ENCODE measurements around the gene KARS1.

The KARS1 gene

GRCh38 chr16:75647492-75648264, at the start of gene KARS1, which contains the start of gene TERF2IP:
TSS of gene KARS1 (minus strand) at chr16:75647665. CDS start at chr16:75647639, 26 bp downstream.
TSS of gene TERF2IP (plus strand) at chr16:75647773. CDS start at chr16:75647883, 110 bp downstream.
- DNase-seq, result peak; percentile 96

DNA sequence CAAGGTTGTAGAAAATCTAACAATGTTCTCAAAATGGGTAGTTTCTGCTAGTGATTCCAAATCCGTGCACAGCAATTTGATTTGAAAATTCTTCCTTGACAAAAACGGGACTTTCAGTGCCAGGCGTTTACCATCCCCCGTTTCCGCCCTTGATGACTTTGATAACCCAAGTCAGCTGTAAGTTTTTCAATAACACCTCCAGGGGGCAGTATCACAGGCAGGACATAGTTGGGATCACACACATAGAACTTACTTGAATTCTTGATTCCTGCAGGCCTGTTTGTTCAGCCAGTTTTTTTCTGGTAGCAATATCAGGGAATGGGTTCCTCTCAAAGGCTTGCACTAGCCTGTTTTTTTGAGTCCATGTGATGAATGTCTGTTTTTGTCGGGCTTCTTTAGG, 48.2 kb upstream of the KARS1 start:
- no peak for DNase-seq

DNA sequence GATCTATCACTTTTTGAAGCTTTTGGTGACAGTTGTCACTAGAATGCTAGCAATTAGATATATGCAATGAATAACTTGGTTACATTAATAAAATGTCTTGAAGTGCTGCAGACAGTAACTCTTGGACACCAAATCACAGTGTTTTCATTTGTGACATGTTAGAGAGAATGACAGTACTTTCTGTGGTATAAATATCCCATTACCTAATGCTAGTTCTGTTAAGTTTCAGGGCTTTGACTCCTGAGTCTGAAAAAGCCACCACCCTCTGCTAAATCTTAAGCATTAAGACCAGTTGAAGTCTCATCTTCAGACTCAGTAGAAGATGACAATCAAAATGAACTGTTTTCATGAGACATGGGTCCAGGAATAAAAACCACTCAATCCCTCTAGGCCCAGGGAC, 39.9 kb upstream of the KARS1 start:
- DNase-seq, result no peak

DNA sequence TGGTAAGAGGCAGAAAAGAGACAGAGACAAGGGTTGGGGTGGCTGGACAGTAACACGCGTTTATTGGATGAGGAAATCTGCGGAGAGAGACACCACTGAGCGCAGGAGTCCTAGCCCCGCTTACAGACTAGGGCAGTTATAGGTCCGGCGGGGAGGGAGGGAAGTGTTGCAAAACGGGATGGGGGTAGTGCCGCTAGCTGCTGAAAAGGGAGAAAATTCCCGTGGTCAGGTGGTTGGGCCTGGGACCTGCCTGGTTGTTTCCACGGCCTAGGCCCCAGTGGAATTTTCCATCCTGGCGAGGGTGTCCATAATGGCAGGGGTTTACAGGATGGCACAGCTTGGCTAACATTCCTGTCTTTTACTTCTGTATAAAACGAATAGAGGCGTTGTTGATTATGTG, 34.8 kb upstream of the KARS1 start:
- no peak for DNase-seq

- no peak for DNase-seq
These were observed 31.9 kb upstream of the KARS1 start for GRCh38 chr16:75679366-75679765.

GRCh38 chr16:75676909-75677308, 29.4 kb upstream of the KARS1 start, which contains the start of gene CPHXL2:
TSS of gene CPHXL2 (minus strand) at chr16:75677009. CDS start at chr16:75676999, 10 bp downstream.
- no peak for DNase-seq

DNA sequence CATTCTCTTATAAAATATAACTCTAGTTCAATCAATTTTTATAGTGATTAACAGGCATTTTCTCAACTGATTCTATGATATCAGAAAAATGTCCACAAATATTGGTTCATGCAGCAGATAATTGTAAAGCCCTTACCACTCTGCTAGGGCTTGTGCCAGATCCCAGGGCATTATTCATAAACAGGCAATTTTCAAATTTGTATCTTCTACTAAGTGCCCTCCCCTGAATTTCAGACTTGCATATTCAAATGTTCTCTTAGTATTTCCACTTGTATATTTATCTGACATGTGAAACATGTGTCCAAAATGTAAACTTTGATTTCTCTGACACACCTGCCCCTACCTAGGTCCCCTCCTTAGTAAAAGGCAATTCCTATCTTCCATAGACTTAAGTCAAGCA, 20.0 kb upstream of the KARS1 start:
- DNase-seq, result no peak

DNA sequence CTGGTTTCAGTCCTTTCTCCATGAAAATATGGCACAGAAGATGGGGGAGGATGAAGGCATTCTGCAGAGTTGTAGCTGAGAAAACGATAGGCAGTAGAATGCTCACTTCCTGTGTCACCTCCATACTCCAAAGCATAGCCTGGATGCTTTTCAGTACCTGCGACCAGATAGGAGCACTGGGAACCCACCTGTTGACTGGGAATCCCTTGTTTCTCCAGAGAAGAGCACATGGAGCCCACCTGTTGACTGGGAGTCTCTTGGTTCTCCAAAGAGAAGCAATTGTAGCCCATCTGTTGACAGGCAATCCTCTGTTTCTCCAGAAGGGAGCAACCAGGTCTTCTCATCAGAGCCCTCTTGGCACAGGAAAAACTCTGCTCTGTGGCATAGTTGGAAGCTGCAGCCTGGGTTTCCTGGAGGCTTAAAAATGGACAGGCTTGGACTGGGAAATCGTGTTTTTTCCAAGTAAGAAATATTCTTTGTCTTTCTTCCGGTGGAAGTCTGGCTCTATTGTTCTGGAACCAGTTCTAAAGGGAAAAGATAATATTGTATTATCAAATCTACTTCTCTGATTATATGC, 13.3 kb upstream of the KARS1 start:
- DNase-seq, result no peak

GRCh38 chr16:75660321-75660720, 12.9 kb upstream of the KARS1 start:
- no peak for DNase-seq

- no peak for DNase-seq
These were observed 10.7 kb upstream of the KARS1 start for GRCh38 chr16:75658175-75658574.

DNA sequence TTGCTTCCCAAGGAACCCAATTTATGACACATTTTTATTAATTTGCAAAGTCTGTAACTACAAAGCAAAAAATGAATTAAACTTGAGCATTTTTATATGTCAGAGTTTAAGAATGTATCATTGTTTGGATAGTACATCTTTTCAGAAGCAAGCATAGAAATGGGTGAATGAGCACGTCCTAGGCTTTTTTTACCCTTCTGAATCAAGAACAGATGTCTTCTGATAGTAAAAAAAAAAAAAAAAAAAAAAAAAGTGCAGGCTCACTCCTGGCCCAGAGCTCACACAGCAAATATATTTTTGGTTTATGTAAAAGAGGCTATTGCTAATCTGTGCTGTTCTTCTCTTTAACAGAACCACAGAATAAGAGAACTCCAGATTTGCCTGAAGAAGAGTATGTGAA, 6.5 kb upstream of the KARS1 start:
- no peak for DNase-seq

- DNase-seq, result peak; percentile 89
These were observed 1.0 kb upstream of the KARS1 start for GRCh38 chr16:75648265-75649076.

- no peak for DNase-seq
These were observed 363 bp downstream of the KARS1 start for GRCh38 chr16:75647112-75647491.

GRCh38 chr16:75644240-75645012, 3.0 kb downstream of the KARS1 start:
- no peak for DNase-seq

DNA sequence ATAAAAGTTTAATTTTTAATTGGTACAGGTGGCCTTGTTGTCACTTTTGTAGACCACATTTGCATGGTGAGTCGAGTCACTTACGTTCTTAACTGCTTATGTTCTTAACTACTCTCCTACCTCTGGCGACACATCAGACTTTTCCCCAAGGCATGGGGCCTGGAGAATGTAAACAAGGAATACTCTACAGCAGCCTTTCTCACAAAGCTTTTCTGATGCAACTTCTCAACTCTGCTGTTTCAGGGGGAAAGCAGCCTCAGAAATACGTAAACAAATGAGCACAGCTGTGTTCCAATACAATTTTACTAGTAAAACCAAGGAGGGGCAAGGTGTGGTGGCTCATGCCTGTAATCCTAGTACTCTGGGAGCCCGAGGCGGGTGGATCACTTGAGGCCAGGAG, 6.9 kb downstream of the KARS1 start:
- DNase-seq, result no peak

DNA sequence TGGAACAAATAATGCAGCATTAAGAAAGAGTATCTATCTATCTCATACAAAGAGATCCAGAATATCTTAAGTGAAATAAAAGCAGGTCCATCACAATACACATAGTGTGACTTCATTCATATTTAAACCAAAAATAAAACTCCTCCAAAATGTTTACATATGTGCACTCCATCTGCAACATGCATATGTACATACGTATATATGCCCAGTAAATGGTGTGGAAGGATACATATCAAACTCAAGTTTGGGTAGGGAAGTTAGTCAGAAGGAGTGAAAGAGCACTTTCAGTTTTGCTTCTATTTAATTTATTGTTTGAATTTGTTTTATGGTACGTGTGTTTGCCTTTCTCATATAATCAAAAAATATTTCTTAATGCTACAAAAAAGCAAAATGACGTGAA, 12.4 kb downstream of the KARS1 start:
- DNase-seq, result no peak

- no peak for DNase-seq
These were observed 14.6 kb downstream of the KARS1 start for GRCh38 chr16:75632857-75633256.

DNA sequence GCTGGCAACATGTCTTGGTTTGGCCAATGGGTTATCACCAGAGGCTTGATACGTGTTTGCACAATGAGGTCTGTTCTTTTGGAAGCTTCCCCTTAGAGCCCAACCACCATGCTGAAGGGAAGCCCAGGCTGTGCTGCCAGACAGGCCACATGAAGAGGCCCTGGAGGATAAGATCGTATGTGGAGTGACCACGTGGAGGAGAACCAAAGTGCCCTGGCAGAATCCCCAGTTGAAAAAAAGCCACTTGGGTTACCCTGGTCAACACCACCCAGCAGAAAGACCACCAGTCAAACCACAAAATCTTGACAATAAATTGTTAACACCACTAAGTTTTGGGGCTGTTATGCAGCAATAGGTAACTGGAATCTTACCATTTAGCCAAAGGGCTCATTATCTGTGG, 17.4 kb downstream of the KARS1 start:
- DNase-seq, result no peak

- no peak for DNase-seq
These were observed 18.3 kb downstream of the KARS1 start for GRCh38 chr16:75629132-75629531.

- DNase-seq, result no peak
These were observed 19.1 kb downstream of the KARS1 start for GRCh38 chr16:75628351-75628750.

DNA sequence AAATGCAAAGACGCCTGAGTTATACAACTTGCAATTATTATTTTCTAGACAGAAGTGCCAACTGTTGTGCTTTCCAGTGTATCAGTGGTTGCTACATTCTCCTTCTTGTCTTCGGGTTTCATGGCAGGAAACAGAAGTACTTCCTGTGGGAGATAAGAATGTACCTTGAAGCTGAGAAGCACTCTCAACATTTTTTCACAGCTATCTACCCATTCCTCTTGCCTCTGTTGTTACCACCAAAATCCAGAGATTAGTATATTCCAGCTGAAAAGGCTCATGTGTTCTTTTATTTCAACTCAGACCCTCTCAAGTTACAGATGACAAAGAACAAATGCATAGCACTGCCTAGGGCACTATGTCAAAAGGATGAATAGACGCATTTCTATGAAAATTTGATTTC, 19.6 kb downstream of the KARS1 start:
- no peak for DNase-seq

DNA sequence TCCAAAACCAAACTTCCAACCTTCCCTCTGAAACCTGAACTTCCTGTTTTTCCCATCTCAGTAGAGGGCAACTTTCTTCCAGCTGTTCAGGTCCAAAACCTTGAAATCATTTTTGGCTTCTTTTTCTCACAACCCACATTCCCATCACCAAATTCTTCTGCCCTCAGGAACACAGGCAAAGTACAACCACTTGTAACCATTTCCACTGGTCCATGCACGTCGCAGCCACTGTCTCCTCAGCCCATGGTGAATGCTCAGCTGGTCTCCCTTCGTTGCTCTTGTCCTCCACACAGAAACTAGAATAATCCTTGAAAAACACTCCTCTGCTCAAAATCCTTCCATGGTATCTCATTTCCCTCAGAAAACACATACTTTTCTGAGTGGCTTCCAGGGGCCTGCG, 20.7 kb downstream of the KARS1 start:
- no peak for DNase-seq

- DNase-seq, result no peak
These were observed 22.5 kb downstream of the KARS1 start for GRCh38 chr16:75624921-75625334.
